ENCODE measurements around the gene EEF1G.
"Not testable (repeated sequence)": the region's sequence is repeated elsewhere in the genome, so short reads cannot be mapped to it uniquely, and the experiment has no call there.

EEF1G gene

GRCh38 chr11:62602141-62603071, 28.7 kb upstream of the EEF1G start:
- DNase-seq, result peak; percentile 71

- DNase-seq, result peak; percentile 95
Measured at GRCh38 chr11:62601372-62602140, 27.9 kb upstream of the EEF1G start, which contains the start of gene MTA2. Gene MTA2, minus strand, starts transcription at chr11:62601865. Its CDS starts 415 bp downstream, at chr11:62601450.

GRCh38 chr11:62601122-62601371, 27.4 kb upstream of the EEF1G start:
- DNase-seq, result no peak

GRCh38 chr11:62600367-62601121, 26.9 kb upstream of the EEF1G start:
- no peak for DNase-seq

- no peak for DNase-seq
Measured at GRCh38 chr11:62599901-62600300, 26.2 kb upstream of the EEF1G start.

- peak; percentile 51 for DNase-seq
Measured at GRCh38 chr11:62599069-62599696, 25.5 kb upstream of the EEF1G start.

- DNase-seq, result no peak
Measured at GRCh38 chr11:62595124-62595523, 21.4 kb upstream of the EEF1G start.

- peak; percentile 48 for DNase-seq
Measured at GRCh38 chr11:62593434-62594044, 19.8 kb upstream of the EEF1G start.

- no peak for DNase-seq
Measured at GRCh38 chr11:62592989-62593421, 19.3 kb upstream of the EEF1G start.

- DNase-seq, result no peak
Measured at GRCh38 chr11:62592146-62592815, 18.6 kb upstream of the EEF1G start.

- DNase-seq, result peak; percentile 98
Measured at GRCh38 chr11:62591448-62592145, 17.9 kb upstream of the EEF1G start, which contains the start of gene TUT1. Gene TUT1, minus strand, starts transcription at chr11:62591523. Its CDS starts 38 bp downstream, at chr11:62591485.

- DNase-seq, result no peak
Measured at GRCh38 chr11:62588966-62589637, 15.4 kb upstream of the EEF1G start.

- not testable (repeated sequence) for DNase-seq
Measured at GRCh38 chr11:62585356-62585755, 11.7 kb upstream of the EEF1G start.

GRCh38 chr11:62581735-62582134, 8.0 kb upstream of the EEF1G start:
- not testable (repeated sequence) for DNase-seq

- DNase-seq, result no peak
Measured at GRCh38 chr11:62580959-62581715, 7.4 kb upstream of the EEF1G start.

GRCh38 chr11:62579252-62579651, 5.6 kb upstream of the EEF1G start:
- no peak for DNase-seq

GRCh38 chr11:62578541-62578940, 4.8 kb upstream of the EEF1G start:
- no peak for DNase-seq

GRCh38 chr11:62577046-62577714, 3.5 kb upstream of the EEF1G start:
- DNase-seq, result no peak

- DNase-seq, result no peak
Measured at GRCh38 chr11:62575837-62576236, 2.1 kb upstream of the EEF1G start.

Measured in NCI-H748 treated with DMSO at 0.1 percent for 48 hours (cell line).